IPS-NIHi11 (cell line): ENCODE results near the gene DNAH12.
"Not testable (repeated sequence)": the region's sequence is repeated elsewhere in the genome, so short reads cannot be mapped to it uniquely, and the experiment has no call there.

Experiments used
- DNase-seq: peaks from one replicate; pipeline ENCODE4 v3.0.0; 2012; ENCODE audit warnings: mixed read lengths, low spot score

DNAH12 gene

GRCh38 chr3:57303520-57303919 is 240.6 kb downstream of the DNAH12 start:
- DNase-seq, result not testable (repeated sequence)

- peak; percentile 25 for DNase-seq
These were observed 246.1 kb downstream of the DNAH12 start for GRCh38 chr3:57298041-57298440.

- DNase-seq, result no peak
These were observed 251.1 kb downstream of the DNAH12 start for GRCh38 chr3:57292897-57293526.

- DNase-seq, result no peak
These were observed 251.8 kb downstream of the DNAH12 start, which contains the start of gene ASB14 for GRCh38 chr3:57292159-57292896. Gene ASB14 (minus strand): TSS chr3:57292685. CDS start chr3:57292033, 652 bp downstream.

GRCh38 chr3:57288403-57288802 is 255.7 kb downstream of the DNAH12 start:
- peak; percentile 13 for DNase-seq

GRCh38 chr3:57287205-57287604 is 256.9 kb downstream of the DNAH12 start:
- DNase-seq, result no peak

GRCh38 chr3:57283334-57283733 is 260.8 kb downstream of the DNAH12 start:
- DNase-seq, result no peak

- no peak for DNase-seq
These were observed 262.4 kb downstream of the DNAH12 start for GRCh38 chr3:57281715-57282114.

- DNase-seq, result no peak
These were observed 264.5 kb downstream of the DNAH12 start for GRCh38 chr3:57279685-57280084.

GRCh38 chr3:57278237-57278636 is 265.9 kb downstream of the DNAH12 start:
- no peak for DNase-seq

- DNase-seq, result no peak
These were observed 268.8 kb downstream of the DNAH12 start for GRCh38 chr3:57275393-57275792.

- no peak for DNase-seq
These were observed 269.3 kb downstream of the DNAH12 start for GRCh38 chr3:57274845-57275244.

GRCh38 chr3:57268416-57268815 is 275.7 kb downstream of the DNAH12 start:
- no peak for DNase-seq

- no peak for DNase-seq
These were observed 282.2 kb downstream of the DNAH12 start for GRCh38 chr3:57261929-57262328.

- no peak for DNase-seq
These were observed 283.0 kb downstream of the DNAH12 start for GRCh38 chr3:57261119-57261518.

GRCh38 chr3:57257678-57258077 is 286.5 kb downstream of the DNAH12 start:
- DNase-seq, result no peak

- DNase-seq, result no peak
These were observed 287.3 kb downstream of the DNAH12 start for GRCh38 chr3:57256844-57257243.

GRCh38 chr3:57252404-57252803 is 291.7 kb downstream of the DNAH12 start:
- DNase-seq, result no peak

- no peak for DNase-seq
These were observed 299.2 kb downstream of the DNAH12 start for GRCh38 chr3:57244946-57245345.
